GM12875 (cell line): ENCODE measurements around the gene ASPHD1.
"Not testable (repeated sequence)": the region's sequence is repeated elsewhere in the genome, so short reads cannot be mapped to it uniquely, and the experiment has no call there.

Source experiments
- H3K4me3 ChIP-seq: one replicate; pipeline ENCODE4 v1.5.1; 2011; ENCODE audit warnings: low read depth, low read length, control low read depth
- CTCF ChIP-seq: IDR thresholded peaks from 2 replicates; pipeline ENCODE4 v1.5.1; 2011; ENCODE audit warnings: low read depth, mild to moderate bottlenecking, control low read depth, inconsistent platforms, low read length, moderate library complexity, borderline replicate concordance; ENCODE audit not compliant: insufficient read depth

ASPHD1 gene

GRCh38 chr16:29909391-29909790 is 9.1 kb downstream of the ASPHD1 start:
- TF ChIP-seq CTCF, result no peak
- no peak overlapping the region for H3K4me3 ChIP-seq

GRCh38 chr16:29909851-29910250 is 9.6 kb downstream of the ASPHD1 start:
- not testable (repeated sequence) for H3K4me3 ChIP-seq

- H3K4me3 ChIP-seq, result no peak overlapping the region
- TF ChIP-seq CTCF, result no peak
Measured at GRCh38 chr16:29910819-29911675, 10.8 kb downstream of the ASPHD1 start.

- no peak for TF ChIP-seq CTCF
- H3K4me3 ChIP-seq, result no peak overlapping the region
Measured at GRCh38 chr16:29911676-29912010, 11.4 kb downstream of the ASPHD1 start.

GRCh38 chr16:29912087-29912486 is 11.8 kb downstream of the ASPHD1 start:
- H3K4me3 ChIP-seq, result no peak overlapping the region
- no peak for TF ChIP-seq CTCF

- H3K4me3 ChIP-seq, result no peak overlapping the region
Measured at GRCh38 chr16:29913514-29913913, 13.2 kb downstream of the ASPHD1 start.

GRCh38 chr16:29915590-29916247 is 15.4 kb downstream of the ASPHD1 start:
- TF ChIP-seq CTCF, result no peak
- no peak overlapping the region for H3K4me3 ChIP-seq

More at GRCh38 chr16:29913514-29913913, 13.2 kb downstream of the ASPHD1 start:
- TF ChIP-seq CTCF, result no peak

- no peak for TF ChIP-seq CTCF
- H3K4me3 ChIP-seq, result no peak overlapping the region
Measured at GRCh38 chr16:29916979-29917378, 16.7 kb downstream of the ASPHD1 start.
